ENCODE results near the gene AGBL4. TPM values are rescaled to one million over a fixed set of nuclear protein-coding genes. Genes with fewer than 3 reads are reported as not detected.

AGBL4 gene
- polyA plus RNA-seq, 3 donors: 0.05 TPM; not detected in 2

DNA sequence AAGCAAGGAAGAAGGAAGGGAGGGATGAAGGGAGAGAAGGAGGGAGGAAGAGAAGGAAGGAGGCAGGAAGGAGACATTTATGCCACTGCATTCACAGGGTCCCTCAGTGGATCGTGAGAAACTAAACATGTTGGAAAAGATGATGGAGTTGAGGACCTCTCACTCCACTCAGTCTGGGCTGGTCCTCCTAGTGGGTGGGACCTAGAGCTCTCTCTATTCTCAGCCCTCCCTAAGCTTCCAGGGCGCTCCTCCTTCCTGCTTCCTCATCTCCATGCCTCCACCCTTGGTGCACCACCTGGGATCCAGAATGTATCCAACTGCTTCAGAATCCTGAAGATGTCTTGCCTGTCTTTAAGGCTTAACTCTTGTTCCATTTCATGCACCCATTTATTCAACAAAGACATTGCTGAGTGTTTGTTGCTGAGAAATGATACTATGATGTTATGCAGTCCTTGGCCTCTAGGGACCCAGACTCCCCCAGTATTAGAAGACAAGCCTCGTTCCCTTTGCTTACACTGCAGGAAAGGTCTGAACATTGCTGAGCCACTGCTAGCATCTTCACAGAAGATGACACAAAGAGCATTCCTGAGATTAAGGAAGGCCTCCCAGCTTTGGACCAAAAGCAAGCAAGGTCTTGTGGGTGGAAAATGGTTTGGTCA is 1335.5 kb downstream of the AGBL4 start:
- TF ChIP-seq, protein P1, sequence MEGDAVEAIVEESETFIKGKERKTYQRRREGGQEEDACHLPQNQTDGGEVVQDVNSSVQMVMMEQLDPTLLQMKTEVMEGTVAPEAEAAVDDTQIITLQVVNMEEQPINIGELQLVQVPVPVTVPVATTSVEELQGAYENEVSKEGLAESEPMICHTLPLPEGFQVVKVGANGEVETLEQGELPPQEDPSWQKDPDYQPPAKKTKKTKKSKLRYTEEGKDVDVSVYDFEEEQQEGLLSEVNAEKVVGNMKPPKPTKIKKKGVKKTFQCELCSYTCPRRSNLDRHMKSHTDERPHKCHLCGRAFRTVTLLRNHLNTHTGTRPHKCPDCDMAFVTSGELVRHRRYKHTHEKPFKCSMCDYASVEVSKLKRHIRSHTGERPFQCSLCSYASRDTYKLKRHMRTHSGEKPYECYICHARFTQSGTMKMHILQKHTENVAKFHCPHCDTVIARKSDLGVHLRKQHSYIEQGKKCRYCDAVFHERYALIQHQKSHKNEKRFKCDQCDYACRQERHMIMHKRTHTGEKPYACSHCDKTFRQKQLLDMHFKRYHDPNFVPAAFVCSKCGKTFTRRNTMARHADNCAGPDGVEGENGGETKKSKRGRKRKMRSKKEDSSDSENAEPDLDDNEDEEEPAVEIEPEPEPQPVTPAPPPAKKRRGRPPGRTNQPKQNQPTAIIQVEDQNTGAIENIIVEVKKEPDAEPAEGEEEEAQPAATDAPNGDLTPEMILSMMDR (IDR thresholded peaks at IDR 0.05): peak; percentile 27
- Histone ChIP-seq H3K4me3 (replicated peaks in 1 of 3; ENCODE audit: low read depth in 2 of 3, low read length in 3 of 3) (no peak overlapping the region), H4K20me1 (ENCODE audit: insufficient read depth, low read length) (no peaks in the 10 kb centered on the region), H3K36me3 (replicated peaks in 1 of 2; ENCODE audit: control insufficient read depth in 1 of 2, insufficient read depth in 2 of 2, low read length in 2 of 2) (no peaks in the 10 kb centered on the region), H3K4me1 (ENCODE audit: control insufficient read depth in 1 of 2, insufficient read depth in 2 of 2, low read length in 2 of 2) (no peaks in the 10 kb centered on the region), H3K79me2 (ENCODE audit: insufficient read depth, low read length) (no peaks in the 10 kb centered on the region), H3K27me3 (ENCODE audit: control insufficient read depth in 2 of 2, insufficient read depth in 2 of 2, low read length in 2 of 2) (no peaks in the 10 kb centered on the region), H3K9ac (ENCODE audit: insufficient read depth, low read length, poor library complexity, severe bottlenecking) (no peak overlapping the region), H3K9me3 (replicated peaks in 1 of 2; ENCODE audit: control insufficient read depth in 1 of 2, insufficient read depth in 1 of 2, low read length in 2 of 2) (no peaks in the 10 kb centered on the region), H3K4me2 (replicated peaks; ENCODE audit: extremely low read depth, low read length, poor library complexity, severe bottlenecking) (no peak overlapping the region), H2AFZ (ENCODE audit: insufficient read depth, low read depth, low read length, poor library complexity, severe bottlenecking) (no peak overlapping the region), H3K27ac (ENCODE audit: low read depth in 1 of 2, low read length in 2 of 2) (no peak overlapping the region)
- no peak overlapping the region for H3K4me3 Mint-ChIP-seq
- no peaks in the 10 kb centered on the region for H3K4me1 Mint-ChIP-seq
- H3K36me3 Mint-ChIP-seq: no peaks in the 10 kb centered on the region
- intact Hi-C loops (cut with micrococcal nuclease): no loop called here
- no peak for DNase-seq
- peaks cover 0 to 4% (median 0%) of the 10 kb centered on the region in 3 donors for H3K27me3 Mint-ChIP-seq (ENCODE audit: low read depth in 3 of 3)
- no peaks in the 10 kb centered on the region for H3K9me3 Mint-ChIP-seq
- H3K27ac Mint-ChIP-seq: no peak overlapping the region
- WGBS (ENCODE audit: insufficient coverage): 50% methylated on average over 2 of the region's 3 CpGs

DNA sequence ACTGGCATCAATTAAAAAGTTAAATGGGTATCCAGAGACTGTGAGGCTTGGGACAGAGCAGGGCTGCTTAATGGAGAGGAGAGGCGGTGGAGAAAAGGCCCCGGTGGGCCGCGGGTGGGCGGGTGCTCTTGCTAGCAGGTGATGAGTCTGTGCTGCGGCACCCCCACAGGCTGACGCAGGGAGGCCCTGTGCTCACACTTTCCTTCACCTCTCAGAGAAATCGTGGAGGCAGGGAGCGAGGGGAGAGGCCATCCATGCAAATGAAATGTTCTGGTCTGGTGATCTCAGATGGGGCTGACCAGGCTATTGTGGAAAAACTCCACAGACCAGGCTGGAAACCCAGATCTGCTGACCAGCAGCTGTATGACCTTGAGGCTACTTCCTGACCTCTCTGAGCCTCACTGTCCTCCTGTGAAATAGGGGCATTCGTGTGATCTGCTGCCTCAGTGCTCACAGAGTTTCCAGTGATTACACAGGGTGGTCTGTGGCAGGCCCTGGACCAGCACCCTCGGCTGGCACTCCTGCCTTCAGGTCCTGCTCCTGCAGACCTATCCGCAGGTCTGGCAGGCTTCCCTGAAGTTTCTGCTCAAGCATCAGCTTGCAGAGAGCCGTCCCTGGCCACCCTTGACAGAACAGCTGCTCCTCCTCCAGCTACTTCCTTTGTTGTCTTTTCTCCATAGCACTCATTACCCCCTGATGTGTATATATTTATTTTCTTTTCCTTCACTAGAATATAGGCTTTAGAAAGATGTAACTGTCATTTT is 1336.3 kb downstream of the AGBL4 start:
- H3K4me1 ChIP-seq (ENCODE audit: control insufficient read depth in 1 of 2, insufficient read depth in 2 of 2, low read length in 2 of 2): no peaks in the 10 kb centered on the region
- no peaks in the 10 kb centered on the region for H3K9me3 Mint-ChIP-seq
- H3K4me2 ChIP-seq (replicated peaks; ENCODE audit: extremely low read depth, low read length, poor library complexity, severe bottlenecking): no peak overlapping the region
- H3K27ac Mint-ChIP-seq: no peak overlapping the region
- H3K27ac ChIP-seq (ENCODE audit: low read depth in 1 of 2, low read length in 2 of 2): no peak overlapping the region
- TF ChIP-seq, protein P1 (IDR thresholded peaks at IDR 0.05): no peak
- H3K4me1 Mint-ChIP-seq: no peaks in the 10 kb centered on the region
- H3K4me3 ChIP-seq (replicated peaks in 1 of 3; ENCODE audit: low read depth in 2 of 3, low read length in 3 of 3): no peak overlapping the region
- H3K27me3 ChIP-seq (ENCODE audit: control insufficient read depth in 2 of 2, insufficient read depth in 2 of 2, low read length in 2 of 2): no peaks in the 10 kb centered on the region
- no peak overlapping the region for H3K9ac ChIP-seq (ENCODE audit: insufficient read depth, low read length, poor library complexity, severe bottlenecking)
- H3K36me3 ChIP-seq (replicated peaks in 1 of 2; ENCODE audit: control insufficient read depth in 1 of 2, insufficient read depth in 2 of 2, low read length in 2 of 2): no peaks in the 10 kb centered on the region
- no peaks in the 10 kb centered on the region for H3K79me2 ChIP-seq (ENCODE audit: insufficient read depth, low read length)
- WGBS (ENCODE audit: insufficient coverage): 94% methylated on average over 8 of the region's 13 CpGs
- intact Hi-C loops (cut with micrococcal nuclease): no loop called here
- H3K36me3 Mint-ChIP-seq: no peaks in the 10 kb centered on the region
- DNase-seq: no peak
- no peaks in the 10 kb centered on the region for H3K9me3 ChIP-seq (replicated peaks in 1 of 2; ENCODE audit: control insufficient read depth in 1 of 2, insufficient read depth in 1 of 2, low read length in 2 of 2)
- H4K20me1 ChIP-seq (ENCODE audit: insufficient read depth, low read length): no peaks in the 10 kb centered on the region
- H2AFZ ChIP-seq (ENCODE audit: insufficient read depth, low read depth, low read length, poor library complexity, severe bottlenecking): no peak overlapping the region
- peaks cover 0 to 4% (median 0%) of the 10 kb centered on the region in 3 donors for H3K27me3 Mint-ChIP-seq (ENCODE audit: low read depth in 3 of 3)
- no peak overlapping the region for H3K4me3 Mint-ChIP-seq
